Mesendoderm (in vitro differentiated cells): Measurements from ENCODE around the gene PCYT2.
A peak's percentile ranks its signal among the peaks of the same experiment; 100 is the strongest.

Source experiments
- DNase-seq: peaks from one replicate; pipeline ENCODE4 v3.0.0; 2013
- H2AK5ac ChIP-seq: 2 replicates; pipeline ENCODE4 v1.6.1; 2013; ENCODE audit warnings: low read length, inconsistent platforms
- H2BK120ac ChIP-seq: 2 replicates; pipeline ENCODE4 v1.6.1; 2013; ENCODE audit warnings: low read depth, mild to moderate bottlenecking, low read length, moderate library complexity, mixed read lengths
- H2BK15ac ChIP-seq: replicated peaks from 2 replicates; pipeline ENCODE4 v1.6.1; 2013; ENCODE audit warnings: low read depth, mild to moderate bottlenecking, moderate library complexity
- H2BK5ac ChIP-seq: 2 replicates; pipeline ENCODE4 v1.6.1; 2013; ENCODE audit warnings: low read length, inconsistent platforms
- H3K18ac ChIP-seq: 2 replicates; pipeline ENCODE4 v1.6.1; 2013; ENCODE audit warnings: mild to moderate bottlenecking, low read length, mixed read lengths
- H3K23ac ChIP-seq: one replicate; pipeline ENCODE4 v1.6.1; 2013; ENCODE audit warnings: low read length
- H3K27ac ChIP-seq: 2 replicates; pipeline ENCODE4 v1.5.1; 2013; ENCODE audit warnings: low read depth, mild to moderate bottlenecking, inconsistent platforms, low read length, moderate library complexity
- H3K27me3 ChIP-seq: 2 replicates; pipeline ENCODE4 v1.6.1; 2013; ENCODE audit warnings: low read length, control low read depth, mild to moderate bottlenecking, inconsistent platforms; ENCODE audit not compliant: insufficient read depth, poor library complexity
- H3K36me3 ChIP-seq: 2 replicates; pipeline ENCODE4 v1.6.1; 2013; ENCODE audit warnings: low read length, inconsistent platforms; ENCODE audit not compliant: control insufficient read depth, insufficient read depth
- H3K4ac ChIP-seq: one replicate; pipeline ENCODE4 v1.6.1; 2013; ENCODE audit warnings: low read depth, mild to moderate bottlenecking, low read length, moderate library complexity
- H3K4me1 ChIP-seq: 2 replicates; pipeline ENCODE4 v1.6.1; 2013; ENCODE audit warnings: low read depth, low read length, inconsistent platforms; ENCODE audit not compliant: control insufficient read depth
- H3K4me2 ChIP-seq: 2 replicates; pipeline ENCODE4 v1.6.1; 2013; ENCODE audit warnings: low read length
- H3K4me3 ChIP-seq: 2 replicates; pipeline ENCODE4 v1.5.1; 2013; ENCODE audit warnings: mild to moderate bottlenecking, low read length
- H3K56ac ChIP-seq: one replicate; pipeline ENCODE4 v1.6.1; 2013; ENCODE audit warnings: low read length
- H3K79me1 ChIP-seq: 2 replicates; pipeline ENCODE4 v1.6.1; 2013; ENCODE audit warnings: low read length, inconsistent platforms
- H3K79me2 ChIP-seq: 2 replicates; pipeline ENCODE4 v1.6.1; 2013; ENCODE audit warnings: mild to moderate bottlenecking, low read length; ENCODE audit not compliant: control insufficient read depth, insufficient read depth
- H3K9ac ChIP-seq: 2 replicates; pipeline ENCODE4 v1.6.1; 2013; ENCODE audit warnings: low read length, inconsistent platforms
- H4K5ac ChIP-seq: one replicate; pipeline ENCODE4 v1.6.1; 2013; ENCODE audit warnings: low read length
- H4K8ac ChIP-seq: one replicate; pipeline ENCODE4 v1.6.1; 2013; ENCODE audit warnings: low read depth, mild to moderate bottlenecking, control low read depth, low read length, moderate library complexity
- WGBS: extraction: QIAGEN DNeasy Blood & Tissue Kit; methylation state at CpG from one replicate; pipeline ENCODE4 v1.1.7; 2013; ENCODE audit warnings: low lambda C conversion rate, missing lambda C conversion rate; ENCODE audit not compliant: insufficient coverage; ENCODE audit errors: extremely low coverage; 5-methylcytosine and 5-hydroxymethylcytosine counted together

PCYT2 gene

DNA sequence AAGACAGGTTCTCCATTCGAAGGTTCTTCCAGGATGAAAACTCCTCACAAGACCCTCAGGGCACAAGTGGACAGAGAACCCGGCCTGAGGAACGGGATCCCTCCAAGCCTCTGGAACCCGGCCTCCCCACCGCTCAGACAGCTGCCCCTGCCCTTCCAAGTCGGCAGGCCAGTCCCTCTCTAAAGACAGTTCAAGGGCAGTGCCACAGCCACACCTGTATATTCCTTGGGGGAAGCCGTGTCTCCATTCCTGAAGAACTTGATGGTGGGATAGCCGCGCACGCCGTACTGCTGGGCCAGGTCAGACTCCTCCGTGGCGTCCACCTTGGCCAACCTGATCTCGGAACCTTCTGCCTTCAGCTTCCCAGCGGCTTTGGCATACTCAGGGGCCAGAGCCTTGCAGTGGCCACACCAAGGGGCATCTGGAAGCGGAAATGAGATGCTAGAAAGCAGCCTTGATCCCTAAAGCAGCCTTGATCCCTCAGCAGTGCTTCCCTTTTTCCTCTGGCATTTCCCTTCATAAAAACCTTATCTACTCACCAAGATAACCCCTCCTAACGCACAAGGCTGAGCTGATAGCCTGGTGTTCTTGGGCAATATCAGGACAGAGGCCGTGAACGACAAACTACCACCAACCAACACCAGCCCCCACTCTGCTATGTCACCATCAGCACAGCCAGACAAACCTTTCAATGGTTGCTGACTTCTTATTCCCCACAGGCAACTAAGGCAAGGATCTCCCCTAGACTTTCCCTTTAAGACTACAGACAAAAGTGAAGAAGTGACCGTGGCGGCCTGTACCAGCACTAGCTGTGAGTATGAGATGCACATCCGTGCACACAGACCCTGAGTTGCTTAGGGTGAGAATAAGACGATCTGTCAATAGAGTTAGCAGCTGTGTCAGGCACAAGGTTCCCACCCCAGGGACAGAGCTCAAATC is 52.0 kb downstream of the PCYT2 start:
- Histone ChIP-seq H3K79me2 (peaks cover 35% of the 10 kb centered on the region), H2BK120ac (no peak overlapping the region), H3K27ac (peak overlapping the region; percentile 14), H3K79me1 (peaks cover 26% of the 10 kb centered on the region), H3K9ac (peak overlapping the region; percentile 90), H4K5ac (no peak overlapping the region), H3K4ac (peak overlapping the region; percentile 1), H3K4me1 (peaks cover 2% of the 10 kb centered on the region), H2BK5ac (no peak overlapping the region), H3K4me3 (peak overlapping the region; percentile 89), H4K8ac (no peak overlapping the region), H3K56ac (peak overlapping the region; percentile 93), H2AK5ac (peak overlapping the region; percentile 3), H3K27me3 (no peaks in the 10 kb centered on the region), H3K4me2 (peak overlapping the region; percentile 49), H3K23ac (no peak overlapping the region), H2BK15ac (no peak overlapping the region), H3K18ac (peak overlapping the region; percentile 92), H3K36me3 (peaks cover 10% of the 10 kb centered on the region)
- no CpG with 5 or more reads among the region's 23 CpGs for WGBS
- no peak for DNase-seq

DNA sequence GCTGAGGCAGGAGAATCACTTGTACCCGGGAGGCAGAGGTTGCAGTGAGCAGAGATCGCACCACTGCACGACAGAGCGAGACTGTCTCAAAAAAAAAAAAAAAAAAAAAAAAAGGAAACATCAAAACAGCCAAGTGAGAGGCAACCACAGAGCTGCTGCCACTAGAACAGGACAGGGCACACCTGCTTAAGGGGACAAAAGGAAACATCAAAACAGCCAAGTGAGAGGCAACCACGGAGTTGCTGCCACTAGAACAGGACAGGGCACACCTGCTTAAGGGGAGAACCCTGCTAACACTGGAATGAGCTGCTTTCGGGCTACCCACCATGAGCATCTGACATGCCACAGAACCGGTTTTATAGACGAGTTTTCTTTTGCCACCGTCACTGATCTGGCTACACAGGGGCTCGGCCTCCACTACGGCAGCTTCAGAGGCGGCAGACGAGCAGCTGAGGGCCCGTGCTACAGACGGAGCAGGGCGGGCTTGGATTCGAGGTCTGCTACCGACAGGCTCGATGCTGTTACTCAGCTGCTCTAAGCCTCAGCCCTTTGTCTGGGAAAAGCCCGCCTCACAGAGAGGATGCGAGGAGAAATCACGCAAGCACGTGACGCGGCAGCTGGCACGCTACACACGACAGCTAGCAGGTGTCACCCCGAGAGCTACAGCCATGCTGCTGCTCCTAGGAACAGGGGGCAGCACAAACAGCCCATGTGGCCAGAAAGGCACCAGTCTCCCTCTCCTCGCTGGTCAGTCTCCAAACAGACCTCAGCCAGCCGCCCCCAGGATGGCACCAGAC is 52.8 kb downstream of the PCYT2 start:
- H3K79me1 ChIP-seq, result peaks cover 25% of the 10 kb centered on the region
- no peak overlapping the region for H2AK5ac ChIP-seq
- DNase-seq, result no peak
- no peak overlapping the region for H3K27ac ChIP-seq
- no peak overlapping the region for H2BK120ac ChIP-seq
- H3K79me2 ChIP-seq, result peaks cover 33% of the 10 kb centered on the region
- no peak overlapping the region for H2BK5ac ChIP-seq
- H3K9ac ChIP-seq, result peak overlapping the region; percentile 90
- H3K23ac ChIP-seq, result no peak overlapping the region
- H2BK15ac ChIP-seq, result no peak overlapping the region
- H3K36me3 ChIP-seq, result peaks cover 12% of the 10 kb centered on the region
- no CpG with 5 or more reads among the region's 30 CpGs for WGBS
- peaks cover 2% of the 10 kb centered on the region for H3K4me1 ChIP-seq
- no peak overlapping the region for H4K8ac ChIP-seq
- no peak overlapping the region for H4K5ac ChIP-seq
- peak overlapping the region; percentile 93 for H3K56ac ChIP-seq
- H3K4me2 ChIP-seq, result peak overlapping the region; percentile 49
- no peak overlapping the region for H3K18ac ChIP-seq
- no peaks in the 10 kb centered on the region for H3K27me3 ChIP-seq
- no peak overlapping the region for H3K4me3 ChIP-seq
- no peak overlapping the region for H3K4ac ChIP-seq

DNA sequence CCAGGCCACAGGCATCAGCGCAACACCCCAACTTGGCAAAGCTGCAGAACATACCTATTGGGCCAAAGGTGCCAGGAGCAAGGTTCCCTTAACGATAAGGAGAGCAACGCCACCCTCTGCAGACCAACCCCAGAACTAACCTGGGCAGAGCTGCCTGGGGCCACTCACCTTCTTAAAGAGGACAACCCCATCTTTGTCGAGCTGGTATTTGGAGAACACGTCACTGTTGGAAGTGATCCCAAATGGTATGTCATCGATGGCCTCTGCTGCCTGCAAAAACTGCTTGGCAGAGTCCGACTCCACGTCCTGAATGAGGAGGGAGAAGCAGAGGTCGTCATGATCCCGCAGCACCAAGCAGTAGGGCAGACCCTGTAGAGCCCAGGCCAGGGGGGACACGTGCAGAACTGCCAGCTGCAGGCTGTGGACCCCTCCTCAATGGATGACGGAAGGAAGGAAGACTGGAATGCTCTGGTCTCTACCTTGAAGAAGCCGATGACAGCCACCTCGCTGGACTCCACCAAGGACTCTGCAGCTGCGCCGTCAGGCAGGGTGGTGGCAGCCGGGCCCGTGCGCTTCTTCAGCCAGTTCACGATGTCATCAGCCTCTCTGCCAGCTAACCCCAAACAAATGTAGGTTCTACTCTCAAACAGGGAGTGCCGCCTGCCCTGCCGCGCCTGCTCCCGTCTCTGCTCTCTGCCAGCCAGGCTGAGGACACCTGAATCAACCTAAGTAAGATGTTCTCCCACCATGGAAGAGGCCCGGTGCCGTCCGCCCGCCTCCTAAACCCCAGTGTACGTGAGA is 56.0 kb downstream of the PCYT2 start:
- Histone ChIP-seq H2BK5ac (no peak overlapping the region), H3K27ac (no peak overlapping the region), H4K8ac (no peak overlapping the region), H3K4me3 (no peak overlapping the region), H2BK120ac (no peak overlapping the region), H3K79me2 (peaks cover 27% of the 10 kb centered on the region), H3K18ac (no peak overlapping the region), H3K36me3 (peaks cover 13% of the 10 kb centered on the region), H3K4me2 (no peak overlapping the region), H3K23ac (no peak overlapping the region), H2BK15ac (no peak overlapping the region), H3K4ac (no peak overlapping the region), H4K5ac (no peak overlapping the region), H3K56ac (no peak overlapping the region), H3K4me1 (peaks cover 2% of the 10 kb centered on the region), H3K79me1 (peaks cover 22% of the 10 kb centered on the region), H2AK5ac (no peak overlapping the region), H3K9ac (no peak overlapping the region), H3K27me3 (no peaks in the 10 kb centered on the region)
- DNase-seq, result no peak
- no CpG with 5 or more reads among the region's 29 CpGs for WGBS

DNA sequence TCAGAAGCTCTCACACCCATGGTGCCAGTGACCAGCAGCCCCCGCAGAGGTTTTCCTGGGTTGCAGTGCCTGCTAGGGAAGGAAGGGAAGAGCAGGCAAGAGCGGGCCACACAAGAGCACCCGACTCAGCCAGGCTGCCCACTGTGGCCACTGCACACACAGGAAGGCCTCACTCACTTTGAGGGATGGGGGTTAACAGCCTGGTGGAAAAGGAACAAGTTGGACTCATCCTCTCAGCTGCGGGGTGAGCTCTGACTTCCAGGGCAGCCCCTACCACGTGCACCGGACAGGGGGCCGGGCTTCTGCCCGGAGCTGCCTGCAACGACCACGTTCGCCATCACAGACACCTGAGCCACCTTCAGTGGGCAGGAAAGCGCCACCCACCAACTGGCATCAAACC is 59.0 kb downstream of the PCYT2 start:
- no peak overlapping the region for H3K4ac ChIP-seq
- H2AK5ac ChIP-seq, result no peak overlapping the region
- no peak overlapping the region for H2BK5ac ChIP-seq
- H3K36me3 ChIP-seq, result peaks cover 10% of the 10 kb centered on the region
- peaks cover 10% of the 10 kb centered on the region for H3K79me1 ChIP-seq
- H3K4me2 ChIP-seq, result no peak overlapping the region
- no peak overlapping the region for H3K18ac ChIP-seq
- no peak overlapping the region for H3K9ac ChIP-seq
- no peaks in the 10 kb centered on the region for H3K4me1 ChIP-seq
- H4K8ac ChIP-seq, result no peak overlapping the region
- no peak overlapping the region for H3K23ac ChIP-seq
- peaks cover 1% of the 10 kb centered on the region for H3K79me2 ChIP-seq
- H3K27ac ChIP-seq, result no peak overlapping the region
- WGBS, result no CpG with 5 or more reads among the region's 12 CpGs
- H2BK15ac ChIP-seq, result no peak overlapping the region
- DNase-seq, result no peak
- H4K5ac ChIP-seq, result no peak overlapping the region
- H3K4me3 ChIP-seq, result no peak overlapping the region
- no peaks in the 10 kb centered on the region for H3K27me3 ChIP-seq
- H3K56ac ChIP-seq, result no peak overlapping the region
- H2BK120ac ChIP-seq, result no peak overlapping the region

DNA sequence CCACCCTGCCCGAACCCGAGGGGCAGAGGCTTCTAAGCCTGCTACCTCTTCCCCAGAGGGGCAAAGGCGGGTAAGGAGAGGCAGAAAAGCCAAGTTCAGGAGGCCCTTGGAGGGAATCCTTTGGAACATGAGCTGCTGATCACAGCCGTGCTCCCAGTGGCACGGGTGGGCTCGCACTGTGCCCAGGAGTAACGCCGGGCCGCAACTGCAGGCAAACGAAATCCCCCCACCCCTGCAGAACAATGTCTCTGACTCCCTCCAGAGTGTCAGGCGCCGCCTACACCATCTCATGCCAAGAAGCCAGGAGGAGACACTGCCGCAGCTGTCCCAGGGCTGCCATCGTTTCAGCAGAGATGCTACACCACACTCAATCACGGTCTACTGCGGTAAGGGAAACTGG is 59.8 kb downstream of the PCYT2 start:
- no peak overlapping the region for H3K4ac ChIP-seq
- no peak overlapping the region for H2AK5ac ChIP-seq
- no peak overlapping the region for H4K8ac ChIP-seq
- no peaks in the 10 kb centered on the region for H3K27me3 ChIP-seq
- no peaks in the 10 kb centered on the region for H3K4me1 ChIP-seq
- no peak overlapping the region for H4K5ac ChIP-seq
- H3K18ac ChIP-seq, result no peak overlapping the region
- H2BK120ac ChIP-seq, result no peak overlapping the region
- H3K79me1 ChIP-seq, result peaks cover 10% of the 10 kb centered on the region
- no peak overlapping the region for H2BK5ac ChIP-seq
- no peak overlapping the region for H3K9ac ChIP-seq
- no peak overlapping the region for H3K23ac ChIP-seq
- H3K4me3 ChIP-seq, result no peak overlapping the region
- peaks cover 16% of the 10 kb centered on the region for H3K36me3 ChIP-seq
- no peak overlapping the region for H2BK15ac ChIP-seq
- DNase-seq, result no peak
- WGBS, result no CpG with 5 or more reads among the region's 16 CpGs
- peaks cover 1% of the 10 kb centered on the region for H3K79me2 ChIP-seq
- no peak overlapping the region for H3K56ac ChIP-seq
- H3K4me2 ChIP-seq, result no peak overlapping the region
- no peak overlapping the region for H3K27ac ChIP-seq
